HUDEP-2 (cell line): Measurements from ENCODE around the gene ABCD3.
"Not testable (repeated sequence)": the region's sequence is repeated elsewhere in the genome, so short reads cannot be mapped to it uniquely, and the experiment has no call there.

Experiments used
- DNase-seq, 76 experiments: peaks; one replicate each; lab custom pipeline; 2025; ENCODE audit not compliant: unreplicated experiment in 76 of 76; lab: John Stamatoyannopoulos, UW

Gene ABCD3

DNA sequence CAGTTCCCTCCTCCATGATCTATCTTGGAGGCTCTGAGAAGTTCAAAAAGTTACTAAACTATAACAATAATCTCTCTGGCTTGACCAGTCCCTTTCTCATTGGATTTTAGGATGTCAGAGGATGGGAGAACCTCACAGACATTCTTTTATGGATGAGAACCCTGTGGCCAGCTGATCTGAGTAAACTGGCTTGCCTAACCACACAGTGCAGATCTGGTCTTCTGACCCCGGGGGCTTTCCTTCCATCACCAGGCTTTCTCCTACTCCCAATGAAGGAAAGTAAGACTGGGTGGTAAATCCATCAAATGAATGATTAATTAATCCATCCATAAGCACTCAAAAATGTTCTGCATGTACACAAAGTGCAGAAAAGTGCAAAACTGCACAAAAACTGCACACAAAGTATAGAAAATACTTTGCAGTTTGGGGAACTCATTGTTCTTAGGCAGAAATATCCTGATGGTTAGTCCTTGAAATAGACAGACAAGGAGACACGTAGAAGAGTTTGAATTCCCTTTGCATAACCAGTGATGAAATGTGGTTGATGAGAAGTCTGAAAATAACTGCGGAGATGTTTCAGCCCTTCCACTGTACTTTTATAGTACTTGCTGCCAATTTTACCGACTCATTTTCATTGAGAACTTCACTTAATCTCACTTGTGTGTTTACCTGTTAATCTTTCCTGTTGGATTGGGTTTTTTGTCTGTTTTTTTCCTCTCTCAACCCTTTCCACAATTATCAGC is 125.9 kb downstream of the ABCD3 start:
- DNase-seq: no peak

DNA sequence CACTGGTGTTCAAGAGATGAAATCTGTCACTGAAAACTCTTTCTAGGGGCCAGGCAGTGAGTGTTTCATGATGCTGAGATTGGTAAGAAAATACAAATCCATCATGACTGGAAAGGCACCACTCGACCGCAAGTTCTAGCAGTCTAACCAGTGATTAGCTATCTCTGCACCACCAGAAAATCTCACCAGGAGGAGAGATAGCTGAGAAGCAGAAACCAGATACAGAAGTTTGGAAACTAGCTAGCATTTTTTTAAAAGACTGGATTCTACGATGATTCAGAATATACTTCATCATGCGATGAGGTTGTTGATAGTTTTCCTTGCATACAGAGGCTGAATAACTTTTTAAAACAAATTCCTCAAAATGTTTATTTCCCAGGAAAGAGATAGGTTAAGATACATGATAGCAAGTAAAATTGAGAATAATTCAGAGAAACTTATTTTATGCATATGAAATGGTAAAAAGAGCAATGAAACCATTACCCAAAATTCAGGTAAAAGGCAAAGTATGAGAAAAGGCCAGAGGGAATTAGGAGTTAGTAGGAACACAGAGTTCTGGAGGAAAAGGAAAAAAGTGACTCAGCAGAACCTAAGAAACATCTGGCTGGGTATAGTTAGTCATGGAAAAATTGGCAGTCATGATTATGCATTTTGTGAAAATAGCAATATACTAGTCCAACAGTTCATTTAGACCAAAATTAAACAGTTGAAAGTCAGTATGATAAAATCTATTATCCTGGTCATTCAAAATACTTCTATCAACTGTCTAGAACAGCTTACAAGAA is 126.7 kb downstream of the ABCD3 start:
- peak in 1 of 76 experiments; percentile 6 for DNase-seq

DNA sequence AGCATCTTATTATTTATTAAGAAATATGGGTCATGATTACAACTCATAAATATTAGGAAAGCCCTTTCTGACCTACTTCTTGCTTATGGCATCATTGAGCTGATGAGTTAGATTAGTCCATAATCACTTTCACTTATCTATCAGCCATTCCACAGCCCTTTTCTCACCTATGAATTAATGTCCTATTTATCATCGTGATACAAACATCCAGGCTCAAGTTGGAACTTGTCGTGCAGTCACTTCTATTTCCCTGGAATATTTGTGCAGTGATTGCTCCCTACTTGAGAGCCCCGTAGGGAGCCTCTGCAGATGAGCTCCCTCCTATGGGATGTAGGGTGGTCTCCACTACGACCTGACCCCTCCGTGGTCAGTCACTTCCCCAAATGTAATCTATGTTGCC is 131.5 kb downstream of the ABCD3 start:
- no peak for DNase-seq

DNA sequence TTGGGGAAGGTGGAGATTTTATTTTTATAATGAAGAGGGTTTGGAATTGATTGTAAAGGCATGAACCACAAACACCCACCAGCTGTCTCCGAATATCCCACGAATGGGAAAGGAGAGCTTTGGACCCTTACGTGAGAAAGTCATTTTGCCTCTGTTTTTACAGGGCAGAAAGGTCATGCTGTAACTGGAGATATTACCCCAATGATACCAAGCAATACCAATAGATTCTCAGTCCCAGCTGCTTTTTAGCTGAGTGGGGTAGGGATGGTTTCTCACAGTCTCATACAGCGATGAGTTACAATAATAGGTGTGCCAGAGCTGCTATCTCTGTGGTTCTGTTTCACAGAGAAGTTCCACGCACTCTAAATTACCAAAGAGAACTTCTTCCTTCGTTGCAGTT is 132.2 kb downstream of the ABCD3 start:
- no peak for DNase-seq

DNA sequence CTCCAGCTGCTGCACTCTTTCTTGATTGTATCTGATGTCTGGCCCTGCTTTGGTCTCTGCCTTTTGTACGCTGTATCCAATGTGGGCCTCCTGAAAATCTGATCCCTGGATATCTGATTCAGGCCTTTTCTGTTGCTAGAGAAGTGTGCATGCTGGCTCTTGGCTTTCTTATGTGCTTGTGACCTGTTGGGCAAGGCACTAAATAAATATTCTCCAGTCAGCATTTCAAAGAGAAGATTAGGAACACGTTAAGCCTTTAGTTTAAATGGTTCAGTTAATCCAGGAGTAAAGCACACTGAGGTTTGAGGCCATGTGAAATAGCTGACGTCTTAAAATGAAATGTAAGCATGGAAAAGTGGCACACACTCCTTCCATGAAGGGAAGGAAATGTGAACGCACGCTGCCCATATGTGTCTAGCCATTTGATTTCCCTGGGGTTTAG is 132.6 kb downstream of the ABCD3 start:
- no peak for DNase-seq

DNA sequence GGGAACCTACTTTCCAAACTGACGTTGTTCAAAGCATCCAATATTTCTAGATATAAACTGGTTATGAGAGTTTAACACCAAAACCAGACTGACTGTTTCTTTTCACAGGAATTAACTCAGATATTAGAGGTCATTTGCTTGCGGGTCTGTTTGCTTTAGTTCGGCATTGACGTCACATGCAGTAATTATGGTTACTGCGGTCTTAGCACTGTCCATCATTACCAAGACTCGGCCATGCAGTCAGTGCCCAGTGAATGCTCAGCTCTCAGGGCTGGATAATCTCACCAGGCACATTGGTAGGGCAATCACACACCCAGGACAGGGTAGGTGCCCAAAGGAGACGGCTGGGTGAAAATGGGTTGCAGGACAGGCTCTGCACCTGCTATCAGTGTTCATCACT is 133.3 kb downstream of the ABCD3 start:
- DNase-seq: no peak

DNA sequence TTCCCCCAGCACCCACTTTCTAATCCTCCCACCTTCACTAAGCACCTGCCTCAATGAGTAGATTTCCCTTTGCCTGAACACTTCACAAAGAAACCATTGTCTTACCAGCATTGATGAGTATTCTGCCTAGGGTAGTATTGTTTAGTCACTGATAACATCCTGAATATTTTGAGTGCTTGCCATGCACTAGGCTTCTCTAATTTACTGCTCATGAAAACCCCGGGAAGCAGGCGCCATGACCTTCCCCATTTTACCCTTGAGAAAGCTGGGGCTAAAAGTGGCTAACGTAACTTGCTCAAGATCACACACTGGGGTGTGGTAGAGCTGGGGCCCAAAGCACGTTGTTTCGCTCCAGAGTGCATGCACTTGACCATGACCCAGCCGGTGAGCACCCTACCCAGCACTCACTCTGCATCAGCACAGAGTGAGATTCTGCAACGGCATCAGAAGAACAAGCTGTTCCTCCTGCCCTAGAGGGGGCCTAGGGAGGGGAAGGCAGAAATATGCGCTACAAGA is 133.9 kb downstream of the ABCD3 start:
- no peak for DNase-seq

DNA sequence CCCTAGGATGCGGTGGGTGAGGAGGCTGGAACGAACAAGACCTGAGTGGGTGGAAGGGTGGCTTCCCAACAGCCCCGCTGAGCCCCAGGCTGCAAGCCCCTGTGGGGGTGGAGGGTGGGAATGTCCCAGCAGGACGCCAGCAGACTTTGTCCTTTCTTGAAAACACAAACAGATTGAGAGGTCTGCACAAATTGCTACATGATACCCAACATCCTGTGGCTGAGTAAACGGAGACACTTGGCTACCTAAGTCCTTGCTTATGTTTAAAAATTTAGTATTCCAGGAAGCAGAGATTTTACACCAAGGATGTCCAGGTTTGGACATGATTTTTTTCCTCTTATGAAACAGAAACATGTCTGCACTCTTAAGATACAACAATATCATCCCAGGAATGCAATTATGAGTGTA is 135.1 kb downstream of the ABCD3 start:
- no peak for DNase-seq

DNA sequence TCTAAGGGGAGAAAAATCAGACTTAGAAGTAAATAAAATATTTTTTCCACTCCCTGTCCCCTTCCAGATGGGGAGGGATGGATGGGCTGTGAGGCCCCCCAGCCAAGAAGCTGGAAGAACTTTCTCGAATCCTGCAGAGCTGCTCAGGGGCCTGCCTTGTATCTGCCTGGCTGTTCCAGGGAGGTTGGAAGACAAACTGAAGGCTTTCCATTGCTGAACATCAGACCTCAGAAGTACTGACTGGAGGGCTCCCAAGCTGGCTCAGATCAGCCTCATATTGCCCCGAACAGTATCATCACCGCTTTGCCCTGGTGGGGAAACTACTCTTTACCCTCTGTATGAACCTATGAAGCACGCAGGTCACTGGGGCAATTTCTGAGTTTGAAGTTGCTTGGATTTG is 135.7 kb downstream of the ABCD3 start:
- DNase-seq: no peak

DNA sequence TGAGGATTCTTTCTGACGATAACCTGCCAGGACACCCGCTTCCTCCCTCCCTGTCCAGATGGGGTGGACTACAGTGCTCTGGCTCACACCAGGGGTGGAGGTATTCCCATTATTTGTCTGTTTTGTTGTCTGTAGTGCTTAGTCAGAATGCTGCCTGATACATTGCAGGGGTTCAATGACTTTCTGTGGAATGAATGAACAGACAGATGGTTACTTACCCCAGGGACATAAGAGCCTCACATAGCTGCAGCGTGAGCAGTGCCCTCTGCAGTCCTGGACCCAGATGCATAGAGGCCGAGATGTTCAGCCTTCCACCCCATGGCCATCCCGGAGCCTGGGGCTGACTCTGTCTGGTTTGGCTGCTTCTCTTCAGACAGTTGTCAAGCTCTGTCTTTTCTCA is 136.4 kb downstream of the ABCD3 start:
- no peak for DNase-seq

DNA sequence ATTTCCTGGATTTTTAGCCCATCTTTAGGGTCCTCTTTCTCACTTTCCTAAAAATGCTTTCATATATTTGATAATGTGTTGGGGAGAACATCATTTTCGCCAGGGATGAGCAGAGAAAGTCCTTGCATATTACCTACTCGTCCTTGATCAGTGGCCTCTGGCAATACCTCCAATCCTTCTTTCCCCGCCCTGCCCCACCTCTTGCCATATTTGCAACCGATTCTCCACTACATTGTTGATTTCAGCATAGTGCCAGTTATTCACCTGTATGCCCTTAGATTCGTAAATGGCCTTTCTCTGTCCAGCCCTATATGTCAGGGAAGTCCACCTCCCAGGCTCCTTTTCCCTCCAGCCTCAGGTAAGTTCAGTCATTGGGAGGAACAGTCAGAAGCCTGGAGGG is 136.9 kb downstream of the ABCD3 start:
- no peak for DNase-seq

DNA sequence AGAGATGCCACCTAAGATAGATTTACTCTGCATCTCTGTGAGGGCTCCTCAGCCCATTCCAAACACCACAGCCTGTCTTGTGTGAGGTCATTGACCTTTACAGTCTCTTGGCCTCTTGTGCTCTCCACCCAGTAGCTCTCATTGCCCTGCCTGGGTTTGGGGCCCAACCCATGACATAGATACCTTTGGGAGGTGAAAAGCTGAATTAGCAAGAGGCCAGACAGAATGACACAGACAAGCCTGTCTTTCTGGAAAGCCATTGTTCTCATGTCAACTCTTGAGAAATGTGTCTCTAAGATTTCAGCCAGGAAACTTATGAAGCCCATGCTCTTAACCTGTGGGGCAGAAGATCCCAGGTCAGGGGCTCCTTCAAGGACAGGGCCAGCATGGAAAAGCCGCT is 141.7 kb downstream of the ABCD3 start:
- DNase-seq: no peak

DNA sequence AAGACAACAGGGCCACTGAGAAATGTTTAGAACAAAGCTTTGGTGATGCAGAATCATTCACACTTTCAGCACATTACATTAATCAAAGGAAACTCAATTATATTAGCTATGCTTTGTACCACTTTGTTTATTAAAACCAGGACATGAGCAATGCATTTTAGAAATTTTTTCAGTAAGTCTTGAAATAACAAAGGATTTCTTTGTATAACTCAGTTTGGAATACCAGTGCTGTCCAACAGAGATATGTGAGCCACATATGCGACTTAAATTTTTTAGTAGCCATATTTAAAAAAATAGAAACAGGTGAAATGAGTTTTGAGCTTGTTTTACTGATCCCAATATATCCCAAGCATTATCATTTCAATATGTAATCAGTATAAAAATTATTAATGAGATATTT is 142.1 kb downstream of the ABCD3 start:
- no peak for DNase-seq

DNA sequence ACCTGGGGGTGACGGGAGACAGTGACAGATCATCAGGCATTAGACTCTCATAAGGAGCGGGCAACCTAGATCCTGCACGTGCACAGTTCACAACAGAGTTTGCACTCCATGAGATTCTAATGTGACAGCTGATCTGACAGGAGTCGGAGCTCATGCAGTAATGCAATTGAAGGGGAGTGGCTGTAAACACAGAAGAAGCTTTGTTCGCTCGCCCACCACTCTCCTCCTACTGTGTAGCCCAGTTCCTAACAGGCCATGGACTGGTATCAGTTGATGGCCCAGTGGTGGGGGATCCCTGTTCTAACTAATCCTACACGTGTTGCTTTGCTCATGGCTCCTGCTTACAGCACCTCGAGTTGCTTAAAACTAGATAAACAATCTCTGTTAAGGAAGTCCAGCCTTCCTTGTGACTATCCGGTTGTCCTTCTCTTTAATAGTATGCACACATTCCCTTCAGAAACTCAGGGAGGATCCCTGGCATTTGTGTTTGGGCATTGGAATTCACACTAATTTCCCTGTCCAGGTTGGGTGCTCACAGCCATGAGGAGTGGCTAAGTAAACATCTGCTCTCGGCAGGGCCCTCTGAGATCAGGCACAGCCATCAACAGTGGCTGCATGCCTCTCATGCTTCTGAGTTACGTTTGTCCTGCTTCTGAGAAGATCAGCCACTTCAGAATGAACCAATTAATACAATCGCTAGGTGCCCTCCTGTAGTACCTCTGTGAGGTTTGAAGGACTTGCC is 144.5 kb downstream of the ABCD3 start:
- DNase-seq: no peak

DNA sequence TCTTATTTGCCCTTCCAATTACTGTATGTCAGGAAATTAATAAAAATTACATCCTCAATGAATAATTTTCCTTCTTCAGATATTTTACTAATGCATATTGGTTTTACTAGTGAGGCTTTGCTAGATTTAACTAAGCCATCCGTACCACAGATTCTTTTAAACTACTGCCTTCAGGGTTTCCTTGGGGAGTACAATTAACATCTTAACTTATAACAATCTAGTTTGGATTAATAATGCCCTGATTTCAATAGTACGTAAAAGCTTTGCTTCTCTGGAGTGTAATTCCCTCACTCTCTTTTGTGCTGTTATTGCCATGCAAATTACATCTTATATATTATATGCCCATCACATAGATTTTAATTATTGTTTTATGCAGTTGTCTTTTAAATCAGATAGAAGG is 147.7 kb downstream of the ABCD3 start:
- DNase-seq: no peak

DNA sequence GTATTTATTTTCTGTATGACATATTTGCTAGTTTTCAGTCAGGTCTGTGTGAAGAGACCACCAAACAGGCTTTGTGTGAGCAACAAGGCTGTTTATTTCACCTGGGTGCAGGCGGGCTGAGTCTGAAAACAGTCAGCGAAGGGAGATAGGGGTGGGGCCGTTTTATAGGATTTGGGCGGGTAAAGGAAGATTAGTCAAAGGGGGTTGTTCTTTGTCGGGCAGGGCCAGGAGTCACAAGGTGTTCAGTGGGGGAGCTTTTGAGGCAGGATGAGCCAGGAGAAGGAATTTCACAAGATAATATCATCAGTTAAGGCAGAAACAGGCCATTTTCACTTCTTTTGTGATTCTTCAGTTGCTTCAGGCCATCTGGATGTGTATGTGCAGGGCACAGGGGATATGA is 148.2 kb downstream of the ABCD3 start:
- not testable (repeated sequence) for DNase-seq

DNA sequence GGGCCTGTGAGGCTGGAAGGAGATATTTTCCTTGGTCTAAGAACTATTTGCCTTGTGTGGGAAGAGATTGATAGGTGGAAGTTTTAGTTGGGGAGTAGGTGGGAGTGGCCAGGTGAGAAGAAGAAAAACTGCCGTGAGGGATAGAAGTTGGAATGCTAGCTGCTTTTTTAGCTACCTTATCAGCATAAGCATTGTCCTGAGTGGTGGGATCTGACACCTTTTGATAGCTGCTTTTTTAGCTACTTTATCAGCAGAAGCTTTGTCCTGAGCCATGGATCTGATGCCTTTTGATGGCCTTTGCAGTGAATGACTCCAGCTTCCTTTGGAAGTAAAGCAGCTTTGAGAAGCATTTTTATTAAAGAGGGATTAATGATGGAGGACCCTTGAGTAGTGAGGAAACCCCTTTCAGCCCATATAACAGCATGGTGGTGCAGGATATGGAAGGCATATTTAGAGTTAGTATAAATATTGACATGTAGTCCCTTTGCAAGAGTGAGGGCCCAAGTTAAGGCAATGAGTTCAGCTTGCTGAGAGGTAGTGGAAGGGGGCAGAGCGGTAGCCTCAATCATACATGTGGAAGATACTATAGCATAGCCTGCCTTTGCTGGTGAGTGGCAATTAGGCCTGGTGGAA is 149.9 kb downstream of the ABCD3 start:
- not testable (repeated sequence) for DNase-seq
